NB4 (cell line): ENCODE measurements around the gene APCDD1L.

Experiments
- CTCF ChIP-seq: IDR thresholded peaks from one replicate; pipeline ENCODE4 v1.5.1; 2012; ENCODE audit warnings: low read depth, low read length
- MYC ChIP-seq: IDR thresholded peaks from 2 replicates; pipeline ENCODE4 v1.6.1; 2011; ENCODE audit warnings: low read depth, low read length
- POLR2A ChIP-seq: IDR thresholded peaks from 2 replicates; pipeline ENCODE4 v1.6.1; 2011; ENCODE audit warnings: mild to moderate bottlenecking; ENCODE audit not compliant: insufficient read length; ENCODE audit errors: extremely low read depth

GRCh38 chr20:58494923-58495622, 20.1 kb downstream of the APCDD1L start:
- TF ChIP-seq POLR2A (no peak), CTCF (no peak), MYC (no peak)
